K562 (cell line): ENCODE data around the gene SYNE2. TPM values are rescaled to one million over a fixed set of nuclear protein-coding genes. Genes with fewer than 3 reads are reported as not detected.

Experiments used
- ATAC-seq: fragments of 200-7000 bp; cut with Tn5 transposase; 3 replicates; pipeline ENCODE4 v1.9.1; 2020; ENCODE audit warnings: moderate library complexity
- BruUV-seq: library from RNA; stranded (reverse); fragments of 400-500 nt; replicated peaks from 2 replicates; lab custom pipeline; 2021; lab: Mats Ljungman, UMichigan
- CTCF ChIA-PET: fragments of 300-600 bp; formaldehyde crosslinking; extraction: SDS; loops from one replicate; lab custom pipeline; 2021; ENCODE audit warnings: low intra/inter-chr PET ratio; lab: Yijun Ruan, JAX
- POLR2A ChIA-PET: fragments of 300-600, 350-650 bp; sonication (Branson Sonifier 250); formaldehyde crosslinking; extraction: SDS; loops from one replicate; lab custom pipeline; 2021; ENCODE audit warnings: antibody characterized with exemption, inconsistent platforms; lab: Yijun Ruan, JAX
- DNase-seq, 4 experiments: peaks; one replicate each; pipeline versions ENCODE4 v3.0.0 to v3.0.0-alpha.2; 2011 to 2018; ENCODE audit warnings: low spot score in 3 of 4, mixed read lengths in 3 of 4; ENCODE audit errors: extremely low read depth in 1 of 4
- FAIRE-seq: peaks from 2 replicates; lab custom pipeline; 2011; peaks lifted over from hg19 to GRCh38; lab: Jason Lieb, UNC
- H2AFZ ChIP-seq: 2 replicates; pipeline ENCODE4 v1.6.0; 2011; ENCODE audit warnings: low read depth, low read length, control low read depth, inconsistent platforms
- H3K27ac ChIP-seq: fragments of 200-600 bp; 3 replicates; pipeline ENCODE4 v1.8.0; 2011; ENCODE audit warnings: low read depth, mild to moderate bottlenecking, control low read depth, inconsistent platforms, low read length, moderate library complexity, mixed read lengths; ENCODE audit errors: extremely low read depth
- H3K27me3 ChIP-seq, 2 experiments: fragments of 300-600 bp in 1 of 2; 2 replicates in 1 of 2; 3 replicates in 1 of 2; pipeline versions ENCODE4 v1.6.0 to v1.8.0; 2011; ENCODE audit warnings: inconsistent platforms in 2 of 2, low read length in 2 of 2, mild to moderate bottlenecking in 1 of 2, mixed read lengths in 1 of 2, moderate library complexity in 1 of 2; ENCODE audit not compliant: control insufficient read depth in 2 of 2, insufficient read depth in 2 of 2
- H3K36me3 ChIP-seq: fragments of 300-600 bp; 3 replicates; pipeline ENCODE4 v1.8.0; 2011; ENCODE audit warnings: mild to moderate bottlenecking, low read length, inconsistent platforms; ENCODE audit not compliant: control insufficient read depth, insufficient read depth
- H3K4me1 ChIP-seq, 2 experiments: fragments of 200-600 bp in 1 of 2; replicated peaks in 1 of 2; 2 replicates in 1 of 2; 3 replicates in 1 of 2; pipeline versions ENCODE4 v1.5.1 to v1.8.0; 2011; ENCODE audit warnings: inconsistent platforms in 2 of 2, low read length in 2 of 2, mild to moderate bottlenecking in 1 of 2, mixed read lengths in 1 of 2, moderate library complexity in 1 of 2; ENCODE audit not compliant: control insufficient read depth in 2 of 2, insufficient read depth in 2 of 2
- H3K4me2 ChIP-seq: 2 replicates; pipeline ENCODE4 v1.6.1; 2011; ENCODE audit warnings: low read length, control low read depth, inconsistent platforms, mixed read lengths; ENCODE audit not compliant: insufficient read depth
- H3K4me3 ChIP-seq: fragments of 200-600 bp; sonication (generic), shearing (Covaris generic); 2 replicates; pipeline ENCODE4 v1.5.1; 2016; ENCODE audit warnings: control low read depth, inconsistent platforms
- H3K79me2 ChIP-seq: fragments of 200-600 bp; 3 replicates; pipeline ENCODE4 v1.8.0; 2011; ENCODE audit warnings: low read length, inconsistent platforms; ENCODE audit not compliant: control insufficient read depth, insufficient read depth
- H3K9ac ChIP-seq, 2 experiments: 2 replicates each; pipeline versions ENCODE4 v1.6.0 to v1.6.1; 2011; ENCODE audit warnings: low read depth in 2 of 2, low read length in 2 of 2, control low read depth in 1 of 2, inconsistent platforms in 1 of 2, mild to moderate bottlenecking in 1 of 2, mixed read lengths in 1 of 2; ENCODE audit not compliant: insufficient read depth in 1 of 2
- H3K9me1 ChIP-seq: one replicate; pipeline ENCODE4 v1.6.0; 2011; ENCODE audit warnings: inconsistent platforms, mild to moderate bottlenecking, low read length, moderate library complexity; ENCODE audit not compliant: control insufficient read depth, insufficient read depth
- H3K9me3 ChIP-seq: replicated peaks from 2 replicates; pipeline ENCODE4 v1.5.1; 2011; ENCODE audit warnings: low read depth, low read length, inconsistent platforms; ENCODE audit not compliant: control insufficient read depth, insufficient read depth
- H4K20me1 ChIP-seq: replicated peaks from 2 replicates; pipeline ENCODE4 v1.6.1; 2011; ENCODE audit warnings: low read length, inconsistent platforms, mixed read lengths; ENCODE audit not compliant: control insufficient read depth, insufficient read depth
- ASH1L ChIP-seq: fragments of 450-650 bp; IDR thresholded peaks from 2 replicates; pipeline ENCODE4 v1.6.1; 2018; ENCODE audit warnings: borderline replicate concordance, mild to moderate bottlenecking, low read depth; ENCODE audit not compliant: partially characterized antibody
- BCL6 ChIP-seq: fragments of 250-450 bp; sonication (Bioruptor Pico); IDR thresholded peaks from 2 replicates; pipeline ENCODE4 v1.4.0; 2020
- BMI1 ChIP-seq: fragments of 150-350 bp; IDR thresholded peaks from 2 replicates; pipeline ENCODE4 v1.6.1; 2014; ENCODE audit warnings: low read length
- C11orf30 ChIP-seq: fragments of 450-650 bp; IDR thresholded peaks from 2 replicates; pipeline ENCODE4 v1.6.1; 2016; ENCODE audit warnings: low read depth, mild to moderate bottlenecking
- CBX1 ChIP-seq: sonication (generic); IDR thresholded peaks from 2 replicates; pipeline ENCODE4 v1.6.1; 2016; ENCODE audit warnings: antibody characterized with exemption, low read depth, mild to moderate bottlenecking
- CBX8 ChIP-seq: fragments of 200-600 bp; sonication (generic); IDR thresholded peaks from 2 replicates; pipeline ENCODE4 v1.6.1; 2012; ENCODE audit warnings: borderline replicate concordance, mixed run types, low read depth, mild to moderate bottlenecking, moderate library complexity, mixed read lengths, low read length, control low read depth, inconsistent platforms; ENCODE audit not compliant: poor library complexity, severe bottlenecking; ENCODE audit errors: extremely low read depth
- COPS2 ChIP-seq: fragments of 450-650 bp; conservative IDR thresholded peaks from 2 replicates; pipeline ENCODE4 v1.6.1; 2016; ENCODE audit warnings: mild to moderate bottlenecking, moderate library complexity
- FOXJ3 ChIP-seq: sonication (generic); formaldehyde crosslinking; IDR thresholded peaks from 2 replicates; pipeline ENCODE4 v1.4.0; 2020; ENCODE audit warnings: mild to moderate bottlenecking, missing genetic modification reagents
- JUN ChIP-seq, 2 experiments: sonication (generic) in 1 of 2; formaldehyde crosslinking in 1 of 2; IDR thresholded peaks; 2 replicates each; pipeline versions ENCODE4 v1.6.1 to v1.8.0; 2012 to 2022; ENCODE audit warnings: borderline replicate concordance in 2 of 2, mild to moderate bottlenecking in 2 of 2, improper control_type of control experiment in 1 of 2, low read depth in 1 of 2, low read length in 1 of 2, missing genetic modification reagents in 1 of 2
- POU5F1 ChIP-seq: fragments of 150-350 bp; IDR thresholded peaks from 2 replicates; pipeline ENCODE4 v1.6.1; 2014; ENCODE audit warnings: borderline replicate concordance, low read length, low read depth, mild to moderate bottlenecking; ENCODE audit not compliant: partially characterized antibody
- SMARCC2 ChIP-seq: fragments of 450-650 bp; IDR thresholded peaks from 2 replicates; pipeline ENCODE4 v1.6.1; 2017; ENCODE audit warnings: antibody characterized with exemption, moderate library complexity, mild to moderate bottlenecking, low read depth
- SNIP1 ChIP-seq: fragments of 450-650 bp; IDR thresholded peaks from 2 replicates; pipeline ENCODE4 v1.7.1; 2017; ENCODE audit warnings: low read depth, mild to moderate bottlenecking
- SREBF1 ChIP-seq: fragments of 150-350 bp; IDR thresholded peaks from 2 replicates; pipeline ENCODE4 v1.6.1; 2014; ENCODE audit warnings: antibody characterized with exemption, low read depth, low read length, borderline replicate concordance
- SUPT5H ChIP-seq: fragments of 450-650 bp; IDR thresholded peaks from 2 replicates; pipeline ENCODE4 v1.6.1; 2016
- TAF15 ChIP-seq: fragments of 200-400 bp; formaldehyde crosslinking; IDR thresholded peaks from 2 replicates; pipeline ENCODE4 v1.6.1; 2017; ENCODE audit warnings: mild to moderate bottlenecking, low read depth, low read length, moderate library complexity
- ZBTB5 ChIP-seq: fragments of 450-650 bp; IDR thresholded peaks from 2 replicates; pipeline ENCODE4 v1.6.1; 2017; ENCODE audit warnings: antibody characterized with exemption
- ZNF780A ChIP-seq: fragments of 250-450 bp; sonication (Bioruptor Pico); IDR thresholded peaks from 2 replicates; pipeline ENCODE4 v1.5.0; 2021; ENCODE audit warnings: mild to moderate bottlenecking
- WGBS: fragments of 100-300 bp; shearing (Covaris generic); methylation state at CpG from one replicate; pipeline ENCODE4 v1.1.6; 2016; ENCODE audit warnings: low coverage, mixed read lengths; ENCODE audit not compliant: insufficient coverage; ENCODE audit errors: missing lambda C conversion rate; 5-methylcytosine and 5-hydroxymethylcytosine counted together
- in situ Hi-C: fragments of 300-500 bp; cut with MboI; formaldehyde crosslinking; loops from 4 replicates; pipeline ENCODE4 v1.15.0; 2018; ENCODE audit warnings: inconsistent platforms, mixed read lengths
- intact Hi-C: fragments of 100-400 bp; cut with micrococcal nuclease; formaldehyde crosslinking; loops from 2 replicates; pipeline ENCODE4 v1.14.2; 2022
- polyA plus RNA-seq, 8 experiments: library from polyadenylated mRNA; depleted of rRNA in 4 of 8; stranded (reverse) in 5 of 8; unstranded in 3 of 8; fragments of >200 nt; fragmentation: Nextera tagmentation in 2 of 8; fragmentation: Illumina TruSeq in 1 of 8; extraction: Ambion mirVana in 2 of 8; extraction: Trizol in 1 of 8; gene quantifications; 2 replicates each; pipeline versions ENCODE4 v1.2.1 to v1.2.3, GENCODE V29; 2011 to 2014; ENCODE audit warnings: inconsistent platforms in 1 of 8, missing spikeins in 1 of 8
- total RNA-seq, 7 experiments: library from RNA; depleted of rRNA in 6 of 7; stranded (reverse); fragments of >200 nt in 6 of 7; fragmentation: Illumina TruSeq in 2 of 7; extraction: Trizol in 2 of 7; gene quantifications; 2 replicates each; pipeline versions ENCODE4 v1.2.1 to v1.2.3, GENCODE V29; 2011 to 2021; ENCODE audit warnings: low replicate concordance in 1 of 7

The SYNE2 gene
- total and polyA plus RNA-seq, 9 of the 15 experiments (the other 6 are each of a cell fraction or from before 2014, with no cell fraction given), result 0.06 to 0.53 (median 0.11) TPM

- no peak for DNase-seq
- H4K20me1 ChIP-seq, result no peaks in the 10 kb centered on the region
- H3K27ac ChIP-seq, result no peak overlapping the region
- no peak for ATAC-seq
- H3K4me2 ChIP-seq, result no peak overlapping the region
- BruUV-seq, result no TSS peak
- H3K9me3 ChIP-seq, result no peaks in the 10 kb centered on the region
- WGBS, result 8% methylated on average over 7 of the region's 7 CpGs
- POLR2A ChIA-PET, result no interaction called here
- H3K4me3 ChIP-seq, result no peak overlapping the region
- intact Hi-C loops, result no loop called here
- H3K9me1 ChIP-seq, result no peaks in the 10 kb centered on the region
- FAIRE-seq, result no peak
- H2AFZ ChIP-seq, result no peak overlapping the region
- no peaks in the 10 kb centered on the region for H3K36me3 ChIP-seq
- H3K9ac ChIP-seq, result no peak overlapping the region
- no peaks in the 10 kb centered on the region; a peak in 1 of 5 replicates for H3K27me3 ChIP-seq
- no peak for TF ChIP-seq COPS2
- no peak for TF ChIP-seq SREBF1
- TF ChIP-seq SUPT5H, result no peak
- TF ChIP-seq TAF15, result no peak
- no peak for TF ChIP-seq FOXJ3 (CRISPR knock-in tag)
- no peak for TF ChIP-seq CBX1
- no peak for TF ChIP-seq BCL6 (CRISPR knock-in tag)
- TF ChIP-seq ZNF780A (CRISPR knock-in tag), result no peak
- no peak for TF ChIP-seq CBX8
- TF ChIP-seq SMARCC2, result no peak
- no peak for TF ChIP-seq POU5F1
- no peak for TF ChIP-seq ASH1L
- no peak for TF ChIP-seq JUN (IDR thresholded peaks at IDR 0.05; ENCODE audit: borderline replicate concordance, low read depth, low read length)
- no peak for TF ChIP-seq JUN (CRISPR knock-in tag; IDR thresholded peaks at IDR 0.05; ENCODE audit: borderline replicate concordance)
- no peak for TF ChIP-seq SNIP1
- no peak for TF ChIP-seq C11orf30
- no peak for TF ChIP-seq BMI1
- TF ChIP-seq ZBTB5, result no peak
- CTCF ChIA-PET, result no interaction called here
- no peaks in the 10 kb centered on the region for H3K79me2 ChIP-seq
- in situ Hi-C loops, result no loop called here
- no peaks in the 10 kb centered on the region for H3K4me1 ChIP-seq
Measured at GRCh38 chr14:64082837-64083236, 230.0 kb downstream of the SYNE2 start.
